HCT116 (cell line): ENCODE measurements around the gene FGF14. TPM values are rescaled to one million over a fixed set of nuclear protein-coding genes. Genes with fewer than 3 reads are reported as not detected.

ENCODE experiments used
- ATAC-seq: fragments of 200-7000 bp; cut with Tn5 transposase; 2 replicates; pipeline ENCODE4 v1.9.1; 2020; ENCODE audit warnings: mild to moderate bottlenecking, moderate library complexity
- BruUV-seq: library from RNA; stranded (reverse); fragments of 400-500 nt; replicated peaks from 2 replicates; lab custom pipeline; 2021; lab: Mats Ljungman, UMichigan
- CTCF ChIA-PET: fragments of 300-600 bp; sonication (Branson Sonifier 250); formaldehyde crosslinking; loops from one replicate; lab custom pipeline; 2021; ENCODE audit warnings: antibody characterized with exemption; lab: Charles Lee
- POLR2A ChIA-PET: fragments of 300-600, 350-600 bp; sonication (Branson Sonifier 250); formaldehyde crosslinking; loops from one replicate; lab custom pipeline; 2021; ENCODE audit warnings: antibody characterized with exemption; lab: Charles Lee
- RAD21 ChIA-PET, 2 experiments: fragments of 300-600 bp; sonication (Branson Sonifier 250); formaldehyde crosslinking; loops; one replicate each; lab custom pipeline; 2023; ENCODE audit warnings: low total read pairs in 2 of 2; ENCODE audit not compliant: uncharacterized antibody in 2 of 2, unreplicated experiment in 2 of 2, low non-redundant PET in 1 of 2; lab: Charles Lee
- DNase-seq: peaks from one replicate; pipeline ENCODE4 v3.0.0-alpha.2; 2010; ENCODE audit warnings: low read depth, low spot score
- H2AFZ ChIP-seq: fragments of 200-600 bp; shearing (Covaris generic), sonication (generic); 2 replicates; pipeline ENCODE4 v1.6.1; 2017; ENCODE audit warnings: low read depth, mixed run types, mixed read lengths, antibody characterized with exemption, low read length; ENCODE audit not compliant: poor library complexity, severe bottlenecking
- H3K27ac ChIP-seq: 2 replicates; pipeline ENCODE4 v1.5.1; 2012; ENCODE audit warnings: low read depth, low read length
- H3K27me3 ChIP-seq: fragments of 200-600 bp; sonication (generic); 2 replicates; pipeline ENCODE4 v1.6.1; 2016; ENCODE audit warnings: mixed run types, low read length, mixed read lengths; ENCODE audit not compliant: insufficient read depth
- H3K36me3 ChIP-seq, 2 experiments: fragments of 200-500 bp in 1 of 2; fragments of 200-600 bp in 1 of 2; sonication (Bioruptor generic) in 1 of 2; sonication (generic) in 1 of 2; 2 replicates each; pipeline versions ENCODE4 v1.5.1 to v1.6.1; 2014 to 2016; ENCODE audit warnings: low read length in 2 of 2, inconsistent platforms in 1 of 2, mixed read lengths in 1 of 2, mixed run types in 1 of 2; ENCODE audit not compliant: insufficient read depth in 2 of 2, control insufficient read depth in 1 of 2
- H3K4me1 ChIP-seq, 2 experiments: fragments of 200-600 bp in 1 of 2; sonication (generic) in 1 of 2; 2 replicates each; pipeline versions ENCODE4 v1.5.1 to v1.6.1; 2012 to 2017; ENCODE audit warnings: low read length in 2 of 2, inconsistent platforms in 1 of 2, mild to moderate bottlenecking in 1 of 2, mixed read lengths in 1 of 2, mixed run types in 1 of 2, moderate library complexity in 1 of 2; ENCODE audit not compliant: insufficient read depth in 2 of 2, control insufficient read depth in 1 of 2
- H3K4me2 ChIP-seq: fragments of 200-600 bp; sonication (generic); 2 replicates; pipeline ENCODE4 v1.6.1; 2017; ENCODE audit warnings: mixed run types, low read length, mixed read lengths
- H3K4me3 ChIP-seq, 2 experiments: fragments of 200-600 bp in 1 of 2; sonication (generic) in 1 of 2; replicated peaks in 1 of 2; 2 replicates each; pipeline ENCODE4 v1.5.1; 2011 to 2016; ENCODE audit warnings: low read length in 2 of 2, control low read depth in 1 of 2, low read depth in 1 of 2, mild to moderate bottlenecking in 1 of 2, mixed read lengths in 1 of 2, mixed run types in 1 of 2
- H3K79me2 ChIP-seq: fragments of 200-600 bp; sonication (generic); 2 replicates; pipeline ENCODE4 v1.6.1; 2017; ENCODE audit warnings: mild to moderate bottlenecking, mixed run types, low read length, moderate library complexity, mixed read lengths; ENCODE audit not compliant: insufficient read depth
- H3K9ac ChIP-seq: fragments of 200-600 bp; sonication (generic); 2 replicates; pipeline ENCODE4 v1.6.1; 2016; ENCODE audit warnings: low read length, mixed read lengths
- H3K9me2 ChIP-seq: fragments of 200-600 bp; sonication (generic), shearing (Covaris generic); 2 replicates; pipeline ENCODE4 v1.6.1; 2017; ENCODE audit warnings: mixed run types, mild to moderate bottlenecking, moderate library complexity; ENCODE audit not compliant: insufficient read depth
- H3K9me3 ChIP-seq, 2 experiments: fragments of 200-500 bp in 1 of 2; fragments of 200-600 bp in 1 of 2; sonication (Bioruptor generic) in 1 of 2; sonication (generic) in 1 of 2; 2 replicates each; pipeline ENCODE4 v1.6.1; 2014 to 2017; ENCODE audit warnings: low read length in 2 of 2, mixed read lengths in 2 of 2, inconsistent platforms in 1 of 2, low read depth in 1 of 2, mild to moderate bottlenecking in 1 of 2, mixed run types in 1 of 2, moderate library complexity in 1 of 2; ENCODE audit not compliant: control insufficient read depth in 1 of 2, insufficient read depth in 1 of 2
- H4K20me1 ChIP-seq: fragments of 200-600 bp; sonication (generic), shearing (Covaris generic); 2 replicates; pipeline ENCODE4 v1.6.1; 2017; ENCODE audit warnings: mixed run types, mild to moderate bottlenecking, moderate library complexity; ENCODE audit not compliant: insufficient read depth
- CEBPB ChIP-seq: IDR thresholded peaks from 2 replicates; pipeline ENCODE4 v1.6.1; 2012; ENCODE audit warnings: low read depth
- EGR1 ChIP-seq: IDR thresholded peaks from 2 replicates; pipeline ENCODE4 v1.6.1; 2012; ENCODE audit warnings: low read depth
- EZH2phosphoT487 ChIP-seq: fragments of 200-600 bp; IDR thresholded peaks from 2 replicates; pipeline ENCODE4 v1.6.1; 2018; ENCODE audit warnings: antibody characterized with exemption, borderline replicate concordance
- FOSL1 ChIP-seq: IDR thresholded peaks from 2 replicates; pipeline ENCODE4 v1.6.1; 2012; ENCODE audit warnings: low read depth
- JUND ChIP-seq: IDR thresholded peaks from 2 replicates; pipeline ENCODE4 v1.6.1; 2012
- RAD21 ChIP-seq: IDR thresholded peaks from 2 replicates; pipeline ENCODE4 v1.6.1; 2012; ENCODE audit warnings: low read depth, mild to moderate bottlenecking
- REST ChIP-seq: IDR thresholded peaks from 2 replicates; pipeline ENCODE4 v1.6.1; 2012; ENCODE audit warnings: low read depth
- SIN3A ChIP-seq: IDR thresholded peaks from 2 replicates; pipeline ENCODE4 v1.6.1; 2012; ENCODE audit warnings: low read depth
- SP1 ChIP-seq: IDR thresholded peaks from 2 replicates; pipeline ENCODE4 v1.6.1; 2012; ENCODE audit warnings: low read depth
- YY1 ChIP-seq: IDR thresholded peaks from 2 replicates; pipeline ENCODE4 v1.6.1; 2011; ENCODE audit warnings: low read length, low read depth, moderate library complexity, mild to moderate bottlenecking; ENCODE audit not compliant: insufficient replicate concordance; ENCODE audit errors: extremely low read depth
- ZBTB33 ChIP-seq: IDR thresholded peaks from 2 replicates; pipeline ENCODE4 v1.6.1; 2011; ENCODE audit warnings: mild to moderate bottlenecking, low read length, moderate library complexity; ENCODE audit not compliant: insufficient replicate concordance; ENCODE audit errors: extremely low read depth
- ZNF274 ChIP-seq: fragments of 200-500 bp; sonication (Bioruptor generic); IDR thresholded peaks from 2 replicates; pipeline ENCODE4 v1.6.1; 2014; ENCODE audit warnings: mild to moderate bottlenecking, low read depth, low read length, inconsistent platforms
- intact Hi-C: fragments of 100-400 bp; cut with micrococcal nuclease; formaldehyde crosslinking; loops from 2 replicates; pipeline ENCODE4 v1.10.0; 2022
- total RNA-seq: library from RNA; stranded (reverse); gene quantifications from one replicate; pipeline ENCODE4 v1.2.1, GENCODE V29; 2021; ENCODE audit not compliant: unreplicated experiment
- TF ChIP-seq, protein P1 (sequence below): IDR thresholded peaks from 2 replicates; pipeline ENCODE4 v1.6.1; 2012
- TF ChIP-seq, protein P2 (sequence below): IDR thresholded peaks from 2 replicates; pipeline ENCODE4 v1.6.1; 2012

Gene FGF14
- total RNA-seq, 1 experiment from 2014 or later, result not detected

- TF ChIP-seq ZBTB33 (no peak), ZNF274 (no peak), EGR1 (no peak)
Observed at GRCh38 chr13:101985321-101985720, 416.5 kb downstream of the FGF14 start (continued).

DNA sequence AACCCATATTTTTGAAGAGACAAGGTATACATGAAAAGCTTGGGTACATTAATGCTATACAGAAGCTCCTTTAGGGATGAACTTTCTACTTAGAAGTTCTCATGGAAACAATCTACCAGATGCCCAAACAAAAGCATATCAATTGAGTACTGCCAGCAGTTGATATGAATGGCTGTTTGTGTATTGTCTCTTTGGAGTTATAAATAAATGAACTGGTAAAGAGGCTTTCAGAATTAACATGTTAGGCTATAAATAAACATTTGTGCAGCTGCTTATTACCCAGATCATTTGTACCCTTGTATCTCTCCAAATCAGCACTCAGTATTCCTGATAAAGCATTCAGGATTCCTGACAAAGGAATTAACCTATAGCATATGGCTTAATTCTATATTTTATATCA, 418.9 kb downstream of the FGF14 start:
- H4K20me1 ChIP-seq, result no peaks in the 10 kb centered on the region
- no peak overlapping the region for H3K27ac ChIP-seq
- BruUV-seq, result no TSS peak
- H3K27me3 ChIP-seq, result no peaks in the 10 kb centered on the region
- H3K4me3 ChIP-seq, result no peak overlapping the region
- ChIA-PET CTCF (no interaction called here), POLR2A (no interaction called here), RAD21 (no interaction called here)
- no peak for TF ChIP-seq FOSL1
- TF ChIP-seq, protein P1, sequence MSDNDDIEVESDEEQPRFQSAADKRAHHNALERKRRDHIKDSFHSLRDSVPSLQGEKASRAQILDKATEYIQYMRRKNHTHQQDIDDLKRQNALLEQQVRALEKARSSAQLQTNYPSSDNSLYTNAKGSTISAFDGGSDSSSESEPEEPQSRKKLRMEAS, result no peak
- no peaks in the 10 kb centered on the region for H3K9me2 ChIP-seq
- no peak overlapping the region for H2AFZ ChIP-seq
- no peak for DNase-seq
- H3K4me2 ChIP-seq, result no peak overlapping the region
- H3K9me3 ChIP-seq, result peaks cover 0 to 6% of the 10 kb centered on the region in 2 experiments; a peak in 2 of 4 replicates
- no peaks in the 10 kb centered on the region for H3K4me1 ChIP-seq
- ATAC-seq, result no peak
- H3K79me2 ChIP-seq, result no peaks in the 10 kb centered on the region
- intact Hi-C loops, result no loop called here
- H3K9ac ChIP-seq, result no peak overlapping the region
- H3K36me3 ChIP-seq, result no peaks in the 10 kb centered on the region

- ChIA-PET POLR2A (no interaction called here), RAD21 (no interaction called here), CTCF (no interaction called here)
- intact Hi-C loops, result no loop called here
- Histone ChIP-seq H4K20me1 (no peaks in the 10 kb centered on the region), H3K9ac (no peak overlapping the region), H3K9me2 (no peaks in the 10 kb centered on the region), H3K4me1 (no peaks in the 10 kb centered on the region), H3K4me3 (no peak overlapping the region), H3K27ac (no peak overlapping the region), H3K9me3 (peaks cover 0 to 6% of the 10 kb centered on the region in 2 experiments; a peak in 1 of 4 replicates), H3K79me2 (no peaks in the 10 kb centered on the region), H3K4me2 (no peak overlapping the region), H2AFZ (no peak overlapping the region), H3K36me3 (no peaks in the 10 kb centered on the region), H3K27me3 (no peaks in the 10 kb centered on the region)
- DNase-seq (no peak), ATAC-seq (no peak)
- BruUV-seq, result no TSS peak
- TF ChIP-seq YY1 (no peak), SP1 (no peak), JUND (no peak), EZH2phosphoT487 (no peak), ZNF274 (no peak), RAD21 (no peak), EGR1 (no peak), SIN3A (no peak), CEBPB (no peak), REST (no peak)
- TF ChIP-seq, protein P2, sequence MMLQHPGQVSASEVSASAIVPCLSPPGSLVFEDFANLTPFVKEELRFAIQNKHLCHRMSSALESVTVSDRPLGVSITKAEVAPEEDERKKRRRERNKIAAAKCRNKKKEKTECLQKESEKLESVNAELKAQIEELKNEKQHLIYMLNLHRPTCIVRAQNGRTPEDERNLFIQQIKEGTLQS, result no peak
Observed at GRCh38 chr13:101979825-101980224, 422.0 kb downstream of the FGF14 start.
